K562 (cell line): Measurements from ENCODE around the gene ATM. TPM values are rescaled to one million over a fixed set of nuclear protein-coding genes. Genes with fewer than 3 reads are reported as not detected.

Experiments used
- ATAC-seq: fragments of 200-7000 bp; cut with Tn5 transposase; 3 replicates; pipeline ENCODE4 v1.9.1; 2020; ENCODE audit warnings: moderate library complexity
- BruUV-seq: library from RNA; stranded (reverse); fragments of 400-500 nt; replicated peaks from 2 replicates; lab custom pipeline; 2021; lab: Mats Ljungman, UMichigan
- CTCF ChIA-PET: fragments of 300-600 bp; formaldehyde crosslinking; extraction: SDS; loops from one replicate; lab custom pipeline; 2021; ENCODE audit warnings: low intra/inter-chr PET ratio; lab: Yijun Ruan, JAX
- POLR2A ChIA-PET: fragments of 300-600, 350-650 bp; sonication (Branson Sonifier 250); formaldehyde crosslinking; extraction: SDS; loops from one replicate; lab custom pipeline; 2021; ENCODE audit warnings: antibody characterized with exemption, inconsistent platforms; lab: Yijun Ruan, JAX
- DNase-seq, 4 experiments: peaks; one replicate each; pipeline versions ENCODE4 v3.0.0 to v3.0.0-alpha.2; 2011 to 2018; ENCODE audit warnings: low spot score in 3 of 4, mixed read lengths in 3 of 4; ENCODE audit errors: extremely low read depth in 1 of 4
- FAIRE-seq: peaks from 2 replicates; lab custom pipeline; 2011; peaks lifted over from hg19 to GRCh38; lab: Jason Lieb, UNC
- H2AFZ ChIP-seq: 2 replicates; pipeline ENCODE4 v1.6.0; 2011; ENCODE audit warnings: low read depth, low read length, control low read depth, inconsistent platforms
- H3K27ac ChIP-seq: fragments of 200-600 bp; 3 replicates; pipeline ENCODE4 v1.8.0; 2011; ENCODE audit warnings: low read depth, mild to moderate bottlenecking, control low read depth, inconsistent platforms, low read length, moderate library complexity, mixed read lengths; ENCODE audit errors: extremely low read depth
- H3K27me3 ChIP-seq, 2 experiments: fragments of 300-600 bp in 1 of 2; 2 replicates in 1 of 2; 3 replicates in 1 of 2; pipeline versions ENCODE4 v1.6.0 to v1.8.0; 2011; ENCODE audit warnings: inconsistent platforms in 2 of 2, low read length in 2 of 2, mild to moderate bottlenecking in 1 of 2, mixed read lengths in 1 of 2, moderate library complexity in 1 of 2; ENCODE audit not compliant: control insufficient read depth in 2 of 2, insufficient read depth in 2 of 2
- H3K36me3 ChIP-seq: fragments of 300-600 bp; 3 replicates; pipeline ENCODE4 v1.8.0; 2011; ENCODE audit warnings: mild to moderate bottlenecking, low read length, inconsistent platforms; ENCODE audit not compliant: control insufficient read depth, insufficient read depth
- H3K4me1 ChIP-seq, 2 experiments: fragments of 200-600 bp in 1 of 2; replicated peaks in 1 of 2; 2 replicates in 1 of 2; 3 replicates in 1 of 2; pipeline versions ENCODE4 v1.5.1 to v1.8.0; 2011; ENCODE audit warnings: inconsistent platforms in 2 of 2, low read length in 2 of 2, mild to moderate bottlenecking in 1 of 2, mixed read lengths in 1 of 2, moderate library complexity in 1 of 2; ENCODE audit not compliant: control insufficient read depth in 2 of 2, insufficient read depth in 2 of 2
- H3K4me2 ChIP-seq: 2 replicates; pipeline ENCODE4 v1.6.1; 2011; ENCODE audit warnings: low read length, control low read depth, inconsistent platforms, mixed read lengths; ENCODE audit not compliant: insufficient read depth
- H3K4me3 ChIP-seq: fragments of 200-600 bp; sonication (generic), shearing (Covaris generic); 2 replicates; pipeline ENCODE4 v1.5.1; 2016; ENCODE audit warnings: control low read depth, inconsistent platforms
- H3K79me2 ChIP-seq: fragments of 200-600 bp; 3 replicates; pipeline ENCODE4 v1.8.0; 2011; ENCODE audit warnings: low read length, inconsistent platforms; ENCODE audit not compliant: control insufficient read depth, insufficient read depth
- H3K9ac ChIP-seq, 2 experiments: 2 replicates each; pipeline versions ENCODE4 v1.6.0 to v1.6.1; 2011; ENCODE audit warnings: low read depth in 2 of 2, low read length in 2 of 2, control low read depth in 1 of 2, inconsistent platforms in 1 of 2, mild to moderate bottlenecking in 1 of 2, mixed read lengths in 1 of 2; ENCODE audit not compliant: insufficient read depth in 1 of 2
- H3K9me1 ChIP-seq: one replicate; pipeline ENCODE4 v1.6.0; 2011; ENCODE audit warnings: inconsistent platforms, mild to moderate bottlenecking, low read length, moderate library complexity; ENCODE audit not compliant: control insufficient read depth, insufficient read depth
- H3K9me3 ChIP-seq: replicated peaks from 2 replicates; pipeline ENCODE4 v1.5.1; 2011; ENCODE audit warnings: low read depth, low read length, inconsistent platforms; ENCODE audit not compliant: control insufficient read depth, insufficient read depth
- H4K20me1 ChIP-seq: replicated peaks from 2 replicates; pipeline ENCODE4 v1.6.1; 2011; ENCODE audit warnings: low read length, inconsistent platforms, mixed read lengths; ENCODE audit not compliant: control insufficient read depth, insufficient read depth
- ATF3 ChIP-seq, 2 experiments: fragments of 450-650 bp in 1 of 2; sonication (generic) in 1 of 2; formaldehyde crosslinking in 1 of 2; IDR thresholded peaks in 1 of 2; conservative IDR thresholded peaks in 1 of 2; 2 replicates each; pipeline versions ENCODE4 v1.6.1 to v1.8.1; 2016 to 2023; ENCODE audit warnings: mild to moderate bottlenecking in 2 of 2, moderate library complexity in 2 of 2, inconsistent platforms in 1 of 2, missing genetic modification reagents in 1 of 2
- BCL6 ChIP-seq: fragments of 250-450 bp; sonication (Bioruptor Pico); IDR thresholded peaks from 2 replicates; pipeline ENCODE4 v1.4.0; 2020
- GTF2A2 ChIP-seq: IDR thresholded peaks from 2 replicates; pipeline ENCODE4 v1.6.1; 2016; ENCODE audit warnings: mild to moderate bottlenecking, missing genetic modification characterization, missing compliant biosample characterization
- HDAC8 ChIP-seq: fragments of 450-650 bp; IDR thresholded peaks from 2 replicates; pipeline ENCODE4 v1.6.1; 2016; ENCODE audit warnings: mild to moderate bottlenecking, missing genetic modification characterization, moderate library complexity, missing compliant biosample characterization
- HMG20A ChIP-seq: fragments of 450-650 bp; formaldehyde crosslinking; conservative IDR thresholded peaks from 2 replicates; pipeline ENCODE4 v1.4.0; 2020; ENCODE audit warnings: mild to moderate bottlenecking, mixed read lengths
- RFX7 ChIP-seq: fragments of 250-450 bp; sonication (Bioruptor Pico); IDR thresholded peaks from 2 replicates; pipeline ENCODE4 v1.5.1; 2021; ENCODE audit warnings: mild to moderate bottlenecking
- SMARCE1 ChIP-seq: fragments of 450-650 bp; IDR thresholded peaks from 2 replicates; pipeline ENCODE4 v1.7.1; 2016; ENCODE audit warnings: mild to moderate bottlenecking
- SMC3 ChIP-seq: conservative IDR thresholded peaks from 2 replicates; pipeline ENCODE4 v1.6.1; 2011; ENCODE audit warnings: low read depth, low read length, improper control_type of control experiment; ENCODE audit not compliant: insufficient read depth
- SREBF1 ChIP-seq: fragments of 150-350 bp; IDR thresholded peaks from 2 replicates; pipeline ENCODE4 v1.6.1; 2014; ENCODE audit warnings: antibody characterized with exemption, low read depth, low read length, borderline replicate concordance
- ZFP1 ChIP-seq: fragments of 450-650 bp; formaldehyde crosslinking; IDR thresholded peaks from 2 replicates; pipeline ENCODE4 v1.4.0; 2020; ENCODE audit warnings: mild to moderate bottlenecking, mixed read lengths
- ZNF146 ChIP-seq: IDR thresholded peaks from one replicate; pipeline ENCODE4 v1.6.1; 2018; ENCODE audit warnings: missing compliant biosample characterization; ENCODE audit not compliant: unreplicated experiment
- ZNF311 ChIP-seq: fragments of 250-450 bp; sonication (Bioruptor Pico); IDR thresholded peaks from 2 replicates; pipeline ENCODE4 v1.4.0; 2020; ENCODE audit warnings: mild to moderate bottlenecking, moderate library complexity
- ZNF347 ChIP-seq: fragments of 450-650 bp; formaldehyde crosslinking; IDR thresholded peaks from 2 replicates; pipeline ENCODE4 v1.4.0; 2020; ENCODE audit warnings: low read depth, mild to moderate bottlenecking, moderate library complexity
- ZNF699 ChIP-seq: fragments of 250-450 bp; sonication (Bioruptor Pico); IDR thresholded peaks from 2 replicates; pipeline ENCODE4 v1.8.0; 2021; ENCODE audit warnings: mild to moderate bottlenecking, moderate library complexity; ENCODE audit not compliant: insufficient replicate concordance
- ZNF77 ChIP-seq: fragments of 250-450 bp; sonication (Bioruptor Pico); IDR thresholded peaks from 2 replicates; pipeline ENCODE4 v1.5.0; 2020
- ZNF79 ChIP-seq: fragments of 250-450 bp; sonication (Bioruptor Pico); IDR thresholded peaks from 2 replicates; pipeline ENCODE4 v1.4.0; 2020; ENCODE audit warnings: low read depth, mild to moderate bottlenecking, moderate library complexity
- ZNF830 ChIP-seq: fragments of 250-450 bp; sonication (Bioruptor Pico); IDR thresholded peaks from 2 replicates; pipeline ENCODE4 v1.5.0; 2021; ENCODE audit warnings: mild to moderate bottlenecking
- WGBS: fragments of 100-300 bp; shearing (Covaris generic); methylation state at CpG from one replicate; pipeline ENCODE4 v1.1.6; 2016; ENCODE audit warnings: low coverage, mixed read lengths; ENCODE audit not compliant: insufficient coverage; ENCODE audit errors: missing lambda C conversion rate; 5-methylcytosine and 5-hydroxymethylcytosine counted together
- in situ Hi-C: fragments of 300-500 bp; cut with MboI; formaldehyde crosslinking; loops from 4 replicates; pipeline ENCODE4 v1.15.0; 2018; ENCODE audit warnings: inconsistent platforms, mixed read lengths
- intact Hi-C: fragments of 100-400 bp; cut with micrococcal nuclease; formaldehyde crosslinking; loops from 2 replicates; pipeline ENCODE4 v1.14.2; 2022
- polyA plus RNA-seq, 8 experiments: library from polyadenylated mRNA; depleted of rRNA in 4 of 8; stranded (reverse) in 5 of 8; unstranded in 3 of 8; fragments of >200 nt; fragmentation: Nextera tagmentation in 2 of 8; fragmentation: Illumina TruSeq in 1 of 8; extraction: Ambion mirVana in 2 of 8; extraction: Trizol in 1 of 8; gene quantifications; 2 replicates each; pipeline versions ENCODE4 v1.2.1 to v1.2.3, GENCODE V29; 2011 to 2014; ENCODE audit warnings: inconsistent platforms in 1 of 8, missing spikeins in 1 of 8
- total RNA-seq, 7 experiments: library from RNA; depleted of rRNA in 6 of 7; stranded (reverse); fragments of >200 nt in 6 of 7; fragmentation: Illumina TruSeq in 2 of 7; extraction: Trizol in 2 of 7; gene quantifications; 2 replicates each; pipeline versions ENCODE4 v1.2.1 to v1.2.3, GENCODE V29; 2011 to 2021; ENCODE audit warnings: low replicate concordance in 1 of 7

The ATM gene
- total and polyA plus RNA-seq, 9 of the 15 experiments (the other 6 are each of a cell fraction or from before 2014, with no cell fraction given): 8.3 to 46.8 (median 26.2) TPM

GRCh38 chr11:108388576-108388975 lies 165.7 kb downstream of the ATM start (continued):
- TF ChIP-seq BCL6 (CRISPR knock-in tag): no peak
- TF ChIP-seq ZNF146: no peak
- TF ChIP-seq HMG20A: no peak

- H3K4me2 ChIP-seq: no peak overlapping the region
- in situ Hi-C loops (no loop called here), intact Hi-C loops (no loop called here)
- H3K79me2 ChIP-seq: no peaks in the 10 kb centered on the region
- no peak overlapping the region for H3K4me3 ChIP-seq
- ChIA-PET CTCF (no interaction called here), POLR2A (interaction anchor here (0.9 to 1.6 kb wide), 2 partner anchors 9 to 19 kb away, joined by 3 to 8 read pairs; no protein-coding TSS in a partner anchor)
- H3K9me1 ChIP-seq: no peaks in the 10 kb centered on the region
- no peaks in the 10 kb centered on the region for H3K9me3 ChIP-seq
- H3K4me1 ChIP-seq: no peaks in the 10 kb centered on the region
- ATAC-seq: no peak
- H4K20me1 ChIP-seq: no peaks in the 10 kb centered on the region
- BruUV-seq: no TSS peak
- TF ChIP-seq ZNF79 (CRISPR knock-in tag) (no peak), ZNF699 (CRISPR knock-in tag) (no peak), ZNF311 (no peak), ZFP1 (no peak), GTF2A2 (tag) (no peak), ZNF830 (no peak), ZNF347 (CRISPR knock-in tag) (no peak), HDAC8 (tag) (no peak), SREBF1 (no peak), ZNF77 (no peak), SMC3 (no peak), ATF3 (IDR thresholded peaks at IDR 0.05) (no peak), ATF3 (CRISPR knock-in tag; conservative IDR thresholded peaks at IDR 0.05) (no peak), SMARCE1 (no peak), RFX7 (CRISPR knock-in tag) (no peak)
- H2AFZ ChIP-seq: no peak overlapping the region
- no peak overlapping the region for H3K9ac ChIP-seq
- no peak overlapping the region for H3K27ac ChIP-seq
- H3K36me3 ChIP-seq: no peaks in the 10 kb centered on the region
- H3K27me3 ChIP-seq: no peaks in the 10 kb centered on the region
- WGBS: 43% methylated on average over 1 of the region's 1 CpG
- DNase-seq: no peak
- FAIRE-seq: no peak
Measured at GRCh38 chr11:108392353-108392752, 169.5 kb downstream of the ATM start.
